ENCODE results near the gene DOK5. TPM values are rescaled to one million over a fixed set of nuclear protein-coding genes. Genes with fewer than 3 reads are reported as not detected.

Gene DOK5
- total RNA-seq, 1 donor: 14.1 TPM

- TF ChIP-seq, protein P1, sequence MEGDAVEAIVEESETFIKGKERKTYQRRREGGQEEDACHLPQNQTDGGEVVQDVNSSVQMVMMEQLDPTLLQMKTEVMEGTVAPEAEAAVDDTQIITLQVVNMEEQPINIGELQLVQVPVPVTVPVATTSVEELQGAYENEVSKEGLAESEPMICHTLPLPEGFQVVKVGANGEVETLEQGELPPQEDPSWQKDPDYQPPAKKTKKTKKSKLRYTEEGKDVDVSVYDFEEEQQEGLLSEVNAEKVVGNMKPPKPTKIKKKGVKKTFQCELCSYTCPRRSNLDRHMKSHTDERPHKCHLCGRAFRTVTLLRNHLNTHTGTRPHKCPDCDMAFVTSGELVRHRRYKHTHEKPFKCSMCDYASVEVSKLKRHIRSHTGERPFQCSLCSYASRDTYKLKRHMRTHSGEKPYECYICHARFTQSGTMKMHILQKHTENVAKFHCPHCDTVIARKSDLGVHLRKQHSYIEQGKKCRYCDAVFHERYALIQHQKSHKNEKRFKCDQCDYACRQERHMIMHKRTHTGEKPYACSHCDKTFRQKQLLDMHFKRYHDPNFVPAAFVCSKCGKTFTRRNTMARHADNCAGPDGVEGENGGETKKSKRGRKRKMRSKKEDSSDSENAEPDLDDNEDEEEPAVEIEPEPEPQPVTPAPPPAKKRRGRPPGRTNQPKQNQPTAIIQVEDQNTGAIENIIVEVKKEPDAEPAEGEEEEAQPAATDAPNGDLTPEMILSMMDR (IDR thresholded peaks at IDR 0.05; ENCODE audit: extremely low read depth, low read depth, low read length): no peak
- no peaks in the 10 kb centered on the region for H3K4me1 ChIP-seq (ENCODE audit: insufficient read depth, low read length)
- H3K27ac ChIP-seq (ENCODE audit: low read depth, low read length): no peak overlapping the region
- no peak overlapping the region for H3K4me3 ChIP-seq (ENCODE audit: insufficient read depth, low read length)
- no peaks in the 10 kb centered on the region for H4K20me1 ChIP-seq (ENCODE audit: insufficient read depth, low read length)
- no peaks in the 10 kb centered on the region for H3K27me3 ChIP-seq (ENCODE audit: insufficient read depth, low read length)
- no peaks in the 10 kb centered on the region for H3K36me3 ChIP-seq (ENCODE audit: insufficient read depth, low read length)
- no peaks in the 10 kb centered on the region for H3K79me2 ChIP-seq (ENCODE audit: insufficient read depth, low read length)
- no peaks in the 10 kb centered on the region for H3K9me3 ChIP-seq (ENCODE audit: low read depth, low read length)
- H3K4me2 ChIP-seq (ENCODE audit: insufficient read depth, low read length): no peak overlapping the region
- H2AFZ ChIP-seq (ENCODE audit: low read length): no peak overlapping the region
- DNase-seq (ENCODE audit: insufficient read length, low spot score, missing footprints): no peak
These were observed 223.0 kb downstream of the DOK5 start for GRCh38 chr20:54698373-54698772.

All from osteoblast (primary cell).